PC-3 (cell line): Measurements from ENCODE around the gene SPEN. TPM values are rescaled to one million over a fixed set of nuclear protein-coding genes. Genes with fewer than 3 reads are reported as not detected.

Experiments
- ATAC-seq: fragments of 200-7000 bp; cut with Tn5 transposase; 2 replicates; pipeline ENCODE4 v1.9.1; 2020; ENCODE audit warnings: mild to moderate bottlenecking, moderate library complexity
- BruUV-seq: library from RNA; stranded (reverse); fragments of 400-500 nt; replicated peaks from 2 replicates; lab custom pipeline; 2021; lab: Mats Ljungman, UMichigan
- CTCF ChIA-PET: fragments of 300-600 bp; sonication (Branson Sonifier 250); formaldehyde crosslinking; loops from one replicate; lab custom pipeline; 2022; ENCODE audit warnings: antibody characterized with exemption; lab: Charles Lee
- POLR2A ChIA-PET: fragments of 300-600 bp; sonication (Branson Sonifier 250); formaldehyde crosslinking; loops from one replicate; lab custom pipeline; 2022; ENCODE audit warnings: antibody characterized with exemption; ENCODE audit not compliant: unreplicated experiment; lab: Charles Lee
- DNase-seq: peaks from one replicate; pipeline ENCODE4 v3.0.0-alpha.2; 2015
- H2AFZ ChIP-seq: fragments of 300-600 bp; sonication (generic); 2 replicates; pipeline ENCODE4 v1.6.0; 2016; ENCODE audit warnings: antibody characterized with exemption, low read length
- H3F3A ChIP-seq: fragments of 300-600 bp; sonication (generic); one replicate; pipeline ENCODE4 v1.6.0; 2017; ENCODE audit warnings: antibody characterized with exemption, low read length, control low read depth, mild to moderate bottlenecking; ENCODE audit not compliant: unreplicated experiment
- H3K27ac ChIP-seq: fragments of 300-600 bp; sonication (generic); 2 replicates; pipeline ENCODE4 v1.5.1; 2016; ENCODE audit warnings: mild to moderate bottlenecking, low read length
- H3K27me3 ChIP-seq: fragments of 300-600 bp; sonication (generic); 2 replicates; pipeline ENCODE4 v1.6.1; 2016; ENCODE audit warnings: low read length, mixed read lengths
- H3K36me3 ChIP-seq: fragments of 300-600 bp; sonication (generic); 2 replicates; pipeline ENCODE4 v1.6.1; 2016; ENCODE audit warnings: low read depth, mixed run types, low read length, mixed read lengths
- H3K4me1 ChIP-seq: fragments of 300-600 bp; sonication (generic); 2 replicates; pipeline ENCODE4 v1.5.1; 2016; ENCODE audit warnings: low read length; ENCODE audit not compliant: insufficient read depth
- H3K4me2 ChIP-seq: fragments of 300-600 bp; sonication (generic); 2 replicates; pipeline ENCODE4 v1.6.0; 2016; ENCODE audit warnings: low read length
- H3K4me3 ChIP-seq: fragments of 300-600 bp; sonication (generic); 2 replicates; pipeline ENCODE4 v1.5.1; 2016; ENCODE audit warnings: mild to moderate bottlenecking, low read length, mixed read lengths
- H3K79me2 ChIP-seq: fragments of 300-600 bp; sonication (generic); 2 replicates; pipeline ENCODE4 v1.6.1; 2017; ENCODE audit warnings: low read length, mixed read lengths
- H3K9ac ChIP-seq: fragments of 300-600 bp; sonication (generic); 2 replicates; pipeline ENCODE4 v1.6.0; 2016; ENCODE audit warnings: mild to moderate bottlenecking, low read length
- H3K9me2 ChIP-seq: fragments of 300-600 bp; sonication (generic); replicated peaks from 2 replicates; pipeline ENCODE4 v1.6.1; 2016; ENCODE audit warnings: mixed run types, low read length, mixed read lengths
- H3K9me3 ChIP-seq: fragments of 300-600 bp; sonication (generic); 2 replicates; pipeline ENCODE4 v1.6.1; 2016; ENCODE audit warnings: low read length, mixed read lengths
- H4K20me1 ChIP-seq: fragments of 300-600 bp; sonication (generic); 2 replicates; pipeline ENCODE4 v1.6.1; 2016; ENCODE audit warnings: low read length, mixed read lengths
- EZH2 ChIP-seq: fragments of 300-600 bp; sonication (generic); IDR thresholded peaks from one replicate; pipeline ENCODE4 v1.6.1; 2017; ENCODE audit warnings: antibody characterized with exemption, mild to moderate bottlenecking, low read length; ENCODE audit not compliant: unreplicated experiment
- EZH2phosphoT487 ChIP-seq: fragments of 300-600 bp; sonication (generic); IDR thresholded peaks from 2 replicates; pipeline ENCODE4 v1.6.1; 2018; ENCODE audit warnings: mild to moderate bottlenecking, antibody characterized with exemption, low read length, borderline replicate concordance
- intact Hi-C: fragments of 100-400 bp; cut with micrococcal nuclease; formaldehyde crosslinking; loops from 2 replicates; pipeline ENCODE4 v1.9.0; 2023
- total RNA-seq: library from RNA; depleted of rRNA; stranded (reverse); fragments of >200 nt; gene quantifications from 2 replicates; pipeline ENCODE4 v1.2.3, GENCODE V29; 2014
- TF ChIP-seq, protein P1 (sequence below): fragments of 300-600 bp; sonication (generic); conservative IDR thresholded peaks from 2 replicates; pipeline ENCODE4 v1.5.1; 2017; ENCODE audit warnings: antibody characterized with exemption, low read depth, mild to moderate bottlenecking, low read length

SPEN gene
- total RNA-seq, 1 experiment from 2014 or later = 26.7 TPM

DNA sequence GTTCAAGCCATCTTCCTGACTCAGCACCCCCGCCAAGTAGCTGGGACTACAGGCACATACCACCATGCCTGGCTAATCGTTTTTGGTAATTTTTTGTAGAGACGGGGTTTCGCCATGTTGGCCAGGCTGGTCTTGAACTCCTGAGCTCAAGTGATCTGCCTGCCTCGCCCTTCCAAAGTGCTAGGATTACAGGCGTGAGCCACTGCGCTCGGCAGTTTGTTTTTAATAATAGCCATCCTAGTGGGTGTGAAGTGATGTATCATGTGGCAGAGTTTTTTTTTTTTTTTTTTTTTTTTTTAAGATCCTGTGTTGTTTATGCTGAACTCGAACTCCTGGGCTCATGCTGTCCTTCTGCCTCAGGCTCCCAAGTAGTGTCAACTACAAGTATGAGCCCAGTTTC lies 51.8 kb downstream of the SPEN start:
- no TSS peak for BruUV-seq
- peaks cover 4% of the 10 kb centered on the region; the same call in 1 of the 2 replicates for H4K20me1 ChIP-seq
- POLR2A ChIA-PET = no interaction called here

GRCh38 chr1:15900662-15901279 lies 53.3 kb downstream of the SPEN start:
- intact Hi-C loops = loop anchor here (5.0 kb wide), 1 partner anchor 53 kb away; the partner anchor contains the start of gene SPEN
- POLR2A ChIA-PET = no interaction called here
- H3F3A ChIP-seq = peaks cover 3% of the 10 kb centered on the region
- H3K9me3 ChIP-seq = no peaks in the 10 kb centered on the region
- no peak overlapping the region for H3K9ac ChIP-seq
- no peak overlapping the region for H3K4me2 ChIP-seq
- TF ChIP-seq EZH2phosphoT487 (no peak), EZH2 (no peak)
- TF ChIP-seq, protein P1, sequence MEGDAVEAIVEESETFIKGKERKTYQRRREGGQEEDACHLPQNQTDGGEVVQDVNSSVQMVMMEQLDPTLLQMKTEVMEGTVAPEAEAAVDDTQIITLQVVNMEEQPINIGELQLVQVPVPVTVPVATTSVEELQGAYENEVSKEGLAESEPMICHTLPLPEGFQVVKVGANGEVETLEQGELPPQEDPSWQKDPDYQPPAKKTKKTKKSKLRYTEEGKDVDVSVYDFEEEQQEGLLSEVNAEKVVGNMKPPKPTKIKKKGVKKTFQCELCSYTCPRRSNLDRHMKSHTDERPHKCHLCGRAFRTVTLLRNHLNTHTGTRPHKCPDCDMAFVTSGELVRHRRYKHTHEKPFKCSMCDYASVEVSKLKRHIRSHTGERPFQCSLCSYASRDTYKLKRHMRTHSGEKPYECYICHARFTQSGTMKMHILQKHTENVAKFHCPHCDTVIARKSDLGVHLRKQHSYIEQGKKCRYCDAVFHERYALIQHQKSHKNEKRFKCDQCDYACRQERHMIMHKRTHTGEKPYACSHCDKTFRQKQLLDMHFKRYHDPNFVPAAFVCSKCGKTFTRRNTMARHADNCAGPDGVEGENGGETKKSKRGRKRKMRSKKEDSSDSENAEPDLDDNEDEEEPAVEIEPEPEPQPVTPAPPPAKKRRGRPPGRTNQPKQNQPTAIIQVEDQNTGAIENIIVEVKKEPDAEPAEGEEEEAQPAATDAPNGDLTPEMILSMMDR = no peak
- no peak overlapping the region for H3K27ac ChIP-seq
- CTCF ChIA-PET = no interaction called here
- no peaks in the 10 kb centered on the region; the same call in 1 of the 2 replicates for H3K36me3 ChIP-seq
- H4K20me1 ChIP-seq = peaks cover 4% of the 10 kb centered on the region; the same call in 1 of the 2 replicates
- peaks cover 96% of the 10 kb centered on the region for H3K79me2 ChIP-seq
- H3K9me2 ChIP-seq = no peaks in the 10 kb centered on the region
- ATAC-seq (no peak), DNase-seq (no peak)
- no peaks in the 10 kb centered on the region for H3K27me3 ChIP-seq
- H2AFZ ChIP-seq = no peak overlapping the region
- peaks cover 22% of the 10 kb centered on the region for H3K4me1 ChIP-seq
- no peak overlapping the region for H3K4me3 ChIP-seq
- BruUV-seq = no TSS peak

More for the DNA sequence above, 51.8 kb downstream of the SPEN start:
- no peaks in the 10 kb centered on the region; the same call in 1 of the 2 replicates for H3K36me3 ChIP-seq
- no peak overlapping the region for H3K9ac ChIP-seq
- H3K4me2 ChIP-seq = no peak overlapping the region
- ATAC-seq = no peak
- intact Hi-C loops = no loop called here
- H3K27me3 ChIP-seq = no peaks in the 10 kb centered on the region
- CTCF ChIA-PET = no interaction called here
- no peak for DNase-seq
- peaks cover 3% of the 10 kb centered on the region for H3F3A ChIP-seq
- H3K27ac ChIP-seq = no peak overlapping the region
- H3K4me3 ChIP-seq = no peak overlapping the region
- no peaks in the 10 kb centered on the region for H3K9me2 ChIP-seq
- H3K9me3 ChIP-seq = no peaks in the 10 kb centered on the region
- peaks cover 18% of the 10 kb centered on the region for H3K4me1 ChIP-seq
- TF ChIP-seq, protein P1 = no peak
- no peak for TF ChIP-seq EZH2
- no peak for TF ChIP-seq EZH2phosphoT487
- H3K79me2 ChIP-seq = peaks cover 97% of the 10 kb centered on the region
- H2AFZ ChIP-seq = no peak overlapping the region

GRCh38 chr1:15902882-15903281 lies 55.4 kb downstream of the SPEN start:
- BruUV-seq = no TSS peak
- H3K4me2 ChIP-seq = peak overlapping the region; percentile 72

More at GRCh38 chr1:15902882-15903281, 55.4 kb downstream of the SPEN start:
- H3K79me2 ChIP-seq = peaks cover 96% of the 10 kb centered on the region
- H3K9me3 ChIP-seq = no peaks in the 10 kb centered on the region
- H3K4me3 ChIP-seq = no peak overlapping the region; the same call in 1 of the 2 replicates
- no peaks in the 10 kb centered on the region for H3K27me3 ChIP-seq
- CTCF ChIA-PET = no interaction called here
- peak overlapping the region; percentile 41 for H3K27ac ChIP-seq
- H3K9ac ChIP-seq = no peak overlapping the region
- H3F3A ChIP-seq = peaks cover 3% of the 10 kb centered on the region
- peaks cover 22% of the 10 kb centered on the region for H3K4me1 ChIP-seq
- no peak overlapping the region for H2AFZ ChIP-seq
- POLR2A ChIA-PET = interaction anchor here (0.6 kb wide), 1 partner anchor 51 kb away, joined by 4 read pairs; no protein-coding TSS in a partner anchor
- H4K20me1 ChIP-seq = peaks cover 4% of the 10 kb centered on the region; the same call in 1 of the 2 replicates
- DNase-seq = peak; percentile 89
- H3K9me2 ChIP-seq = no peaks in the 10 kb centered on the region
- ATAC-seq = peak; percentile 96
- H3K36me3 ChIP-seq = no peaks in the 10 kb centered on the region; the same call in none of the 2 replicates
- TF ChIP-seq, protein P1 = no peak
- intact Hi-C loops = loop anchor here (5.0 kb wide), 1 partner anchor 56 kb away; the partner anchor contains the start of gene SPEN
